Measurements from ENCODE around the gene SHLD1.
A peak's percentile ranks its signal among the peaks of the same experiment; 100 is the strongest.

The SHLD1 gene

DNA sequence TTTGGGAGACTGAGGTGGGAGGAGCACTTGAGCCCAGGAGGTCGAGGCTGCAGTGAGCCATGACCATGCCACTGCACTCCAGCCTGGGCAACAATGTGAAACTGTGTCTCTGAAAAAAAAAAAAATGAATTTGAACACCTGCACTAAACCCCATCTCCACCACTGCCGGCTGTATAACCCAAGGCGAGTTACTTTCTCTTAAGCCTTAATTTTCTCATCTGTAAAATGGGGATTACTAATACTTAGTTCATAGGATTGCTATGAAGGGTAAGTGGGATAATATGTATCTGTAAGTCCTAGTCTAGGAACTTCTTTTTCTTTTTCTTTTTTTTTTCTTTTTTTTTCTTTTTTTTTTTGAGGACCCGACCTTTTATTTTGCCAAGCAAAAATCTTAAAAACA is 61.5 kb downstream of the SHLD1 start:
- DNase-seq (ENCODE audit: low read depth in 1 of 2, low spot score in 1 of 2): no peak

GRCh38 chr20:5818346-5818681 is 68.1 kb downstream of the SHLD1 start:
- no peak for DNase-seq (ENCODE audit: low read depth in 1 of 2, low spot score in 1 of 2)

DNA sequence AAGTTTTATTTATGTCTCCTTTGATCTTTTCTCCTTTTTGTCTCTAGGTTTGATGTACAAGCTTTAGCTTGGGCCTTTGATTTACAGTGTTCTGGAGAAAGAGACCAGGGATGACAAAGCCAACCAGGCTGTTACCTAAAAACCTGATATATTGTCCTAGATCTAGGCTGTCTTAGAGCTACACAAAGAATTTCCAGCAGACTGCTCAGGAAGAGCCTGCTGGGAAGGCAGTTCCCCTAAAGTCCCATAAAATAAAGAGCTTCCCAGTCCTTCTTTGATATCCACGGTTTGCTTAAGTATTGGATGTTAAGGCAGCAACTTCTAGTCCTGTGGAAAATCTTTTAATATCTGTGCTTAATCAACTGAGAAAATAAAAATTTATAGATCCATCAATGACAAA is 70.5 kb downstream of the SHLD1 start:
- no peak for DNase-seq (ENCODE audit: low read depth in 1 of 2, low spot score in 1 of 2)

DNA sequence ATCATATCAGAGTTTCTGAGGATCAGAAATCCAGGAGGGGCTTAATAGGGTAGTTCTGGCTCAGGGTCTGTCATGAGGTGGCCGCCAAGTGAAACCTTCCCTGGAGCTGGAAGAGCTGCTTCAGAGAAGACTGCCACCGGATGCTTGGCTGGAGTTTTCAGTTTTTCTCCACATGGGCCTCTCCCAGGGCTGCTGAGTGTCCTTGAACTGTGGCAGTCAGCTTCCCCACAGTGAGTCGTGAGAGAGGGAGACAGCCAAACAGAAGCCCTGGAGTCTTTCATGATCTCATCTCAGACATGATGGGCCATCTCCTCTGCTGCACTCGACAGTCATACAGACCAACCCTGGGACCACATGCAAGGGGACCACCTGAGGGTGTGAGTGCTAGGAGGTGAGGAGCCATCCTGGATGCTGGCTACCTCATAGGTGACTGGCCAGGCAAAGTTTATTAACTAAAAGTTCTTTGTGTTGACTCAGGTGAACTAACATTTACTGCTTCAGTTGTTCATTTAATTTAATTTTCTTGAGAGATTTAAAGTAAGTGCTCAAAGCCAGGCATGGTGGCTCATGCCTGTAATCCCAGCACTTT is 71.5 kb downstream of the SHLD1 start:
- DNase-seq (ENCODE audit: low read depth in 1 of 2, low spot score in 1 of 2): no peak

DNA sequence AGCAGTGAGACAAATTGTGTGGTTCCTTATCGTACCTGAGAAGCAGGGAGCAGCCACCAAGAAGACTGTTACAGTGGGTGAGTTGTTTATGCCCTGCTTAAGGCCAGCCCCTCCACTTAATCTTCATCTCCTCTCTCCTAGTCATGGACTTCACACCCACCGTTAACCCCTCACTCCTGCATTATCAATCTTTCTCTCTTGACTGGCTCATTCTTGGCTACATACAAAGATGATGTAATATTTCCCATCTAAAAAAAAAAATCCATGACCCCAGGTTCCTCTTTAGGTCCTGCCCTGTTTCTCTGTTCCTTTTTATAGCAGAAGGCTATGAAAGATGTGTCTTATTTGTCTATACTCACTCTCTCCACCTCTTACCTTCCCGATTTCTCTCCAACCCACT is 72.4 kb downstream of the SHLD1 start:
- DNase-seq (ENCODE audit: low read depth in 1 of 2, low spot score in 1 of 2): no peak

- no peak for DNase-seq (ENCODE audit: low read depth in 1 of 2, low spot score in 1 of 2)
Measured at GRCh38 chr20:5825130-5825719, 75.0 kb downstream of the SHLD1 start.

DNA sequence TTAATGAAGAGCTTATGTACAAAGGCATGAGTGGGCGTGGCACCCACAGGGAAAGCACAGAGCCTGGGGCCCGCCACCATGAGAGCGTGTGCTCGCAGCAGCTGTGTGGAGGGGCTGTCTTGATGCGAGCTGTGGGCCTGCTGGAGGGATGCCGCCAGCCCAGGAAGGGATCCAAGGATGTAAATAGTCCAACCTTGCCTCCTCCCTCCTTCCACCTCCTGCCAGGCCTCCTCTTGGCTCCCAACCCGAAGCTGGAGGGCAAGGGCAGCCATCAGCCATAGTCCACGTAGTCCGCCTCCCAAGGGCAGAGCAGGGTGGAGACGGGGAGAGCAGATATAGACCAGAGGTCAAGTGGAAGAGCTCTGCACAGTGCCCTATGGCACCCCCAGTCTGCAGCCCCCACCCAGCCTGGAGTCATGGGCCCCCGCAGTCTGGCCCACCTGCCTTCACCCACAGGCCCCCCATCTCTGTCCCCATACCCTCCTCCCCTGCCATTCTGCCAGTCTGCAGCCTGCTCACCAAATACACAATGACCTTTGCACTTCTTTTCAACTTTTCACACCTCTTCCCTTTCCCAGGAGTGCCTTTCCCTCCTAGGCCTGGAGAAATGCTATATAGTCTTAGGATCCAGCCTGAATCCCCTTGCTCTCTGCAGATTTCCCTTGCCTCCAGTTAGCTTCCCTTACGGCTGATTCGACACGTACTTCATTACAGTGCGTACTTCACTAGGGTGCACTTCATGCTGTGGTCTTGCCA is 77.1 kb downstream of the SHLD1 start:
- DNase-seq (ENCODE audit: low read depth in 1 of 2, low spot score in 1 of 2): no peak

- no peak for DNase-seq (ENCODE audit: low read depth in 1 of 2, low spot score in 1 of 2)
Measured at GRCh38 chr20:5827861-5828260, 77.7 kb downstream of the SHLD1 start.

DNA sequence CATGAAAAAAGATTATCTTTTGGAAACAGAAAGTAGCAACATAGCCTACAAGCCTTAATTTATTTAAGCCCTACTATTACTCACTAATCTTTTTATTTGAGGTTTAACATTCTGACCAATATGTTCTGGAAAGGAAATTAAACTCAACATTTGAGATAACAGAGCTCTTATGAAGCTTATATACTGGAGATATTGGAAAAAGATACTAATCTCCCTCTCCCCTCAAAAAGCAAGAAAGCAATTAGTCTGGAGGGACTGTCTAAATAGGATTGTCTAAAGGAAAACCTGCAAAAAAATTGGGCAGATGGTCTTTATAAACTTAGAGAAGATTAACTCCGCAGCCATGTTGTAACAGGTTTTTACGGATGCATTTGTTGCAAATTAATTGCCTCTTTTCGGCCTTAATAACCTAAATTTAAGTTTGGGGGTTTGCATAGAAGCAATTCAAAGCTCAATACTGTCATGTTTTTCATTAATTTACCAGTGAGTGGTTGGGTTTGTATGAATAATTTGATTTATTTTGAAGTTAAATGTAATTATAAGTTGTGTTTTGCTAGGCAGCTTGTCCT is 79.1 kb downstream of the SHLD1 start:
- DNase-seq (ENCODE audit: low read depth in 1 of 2, low spot score in 1 of 2): no peak

GRCh38 chr20:5831539-5832237 is 81.5 kb downstream of the SHLD1 start:
- no peak for DNase-seq (ENCODE audit: low read depth in 1 of 2, low spot score in 1 of 2)

- no peak for DNase-seq (ENCODE audit: low read depth in 1 of 2, low spot score in 1 of 2)
Measured at GRCh38 chr20:5833309-5833941, 83.2 kb downstream of the SHLD1 start.

DNA sequence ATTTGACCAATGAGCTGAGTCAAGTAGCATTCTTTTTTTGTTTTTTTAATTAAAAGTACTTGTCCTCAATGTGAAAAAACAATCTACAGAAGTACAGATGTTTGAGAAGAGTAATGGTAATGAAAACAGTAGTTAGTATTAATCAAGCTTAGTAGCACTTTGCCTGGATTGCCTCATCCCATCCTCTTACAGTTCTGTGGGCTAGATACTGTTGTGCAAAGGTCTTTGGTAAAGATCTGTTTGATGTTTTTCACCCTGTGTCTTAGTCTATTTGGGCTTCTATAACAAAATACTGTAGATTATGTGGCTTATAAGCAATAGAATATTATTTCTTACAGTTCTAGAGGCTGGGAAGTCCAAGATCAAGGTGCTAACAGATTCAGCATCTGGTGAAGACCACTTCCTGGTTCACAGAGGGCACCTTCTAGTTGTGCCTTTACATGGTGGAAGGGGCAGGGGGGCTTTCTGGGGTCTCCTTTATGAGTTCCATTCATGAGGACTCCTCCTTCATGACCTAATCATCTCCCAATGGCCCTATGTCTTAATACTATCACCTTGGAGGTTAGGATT is 84.3 kb downstream of the SHLD1 start:
- no peak for DNase-seq (ENCODE audit: low read depth in 1 of 2, low spot score in 1 of 2)

- DNase-seq (ENCODE audit: low read depth in 1 of 2, low spot score in 1 of 2): no peak
Measured at GRCh38 chr20:5835321-5835821, 85.2 kb downstream of the SHLD1 start.

DNA sequence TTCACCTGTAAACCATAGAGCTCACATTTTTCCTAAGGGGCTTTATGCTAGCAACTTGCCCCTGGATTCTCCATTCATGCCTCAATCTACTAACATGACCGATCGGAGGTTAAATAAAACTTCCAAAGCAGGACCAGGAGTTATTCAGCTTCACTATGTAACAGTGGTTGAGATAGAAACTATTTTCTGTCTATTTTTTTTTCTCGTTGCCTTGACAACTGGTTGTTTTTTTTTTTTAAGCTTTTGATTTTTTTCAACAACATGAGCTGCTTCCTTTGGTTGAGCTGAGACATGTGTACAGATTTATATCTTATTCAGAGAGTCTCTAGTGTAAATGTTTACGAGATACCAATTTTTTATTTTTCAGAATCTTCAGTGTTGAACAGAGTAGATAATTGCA is 85.7 kb downstream of the SHLD1 start:
- DNase-seq (ENCODE audit: low read depth in 1 of 2, low spot score in 1 of 2): no peak

DNA sequence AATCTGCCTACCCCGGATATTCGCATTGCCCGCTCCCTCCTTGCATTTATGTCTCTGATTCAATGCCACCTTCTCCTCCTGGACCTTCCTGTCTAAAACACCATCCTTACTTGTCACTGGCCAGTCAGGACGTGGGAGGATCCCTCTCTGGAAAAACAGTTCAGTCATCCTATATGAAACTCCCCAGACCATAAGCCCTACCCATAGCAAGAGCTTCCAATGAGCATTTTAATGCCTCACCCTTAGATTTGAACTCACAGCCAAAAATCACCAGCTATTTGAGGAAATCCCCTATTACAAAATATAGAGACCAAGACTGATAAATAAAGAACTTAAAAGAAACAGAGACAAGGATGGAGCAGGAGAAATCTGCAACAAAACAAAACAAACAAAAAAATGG is 86.4 kb downstream of the SHLD1 start:
- DNase-seq (ENCODE audit: low read depth in 1 of 2, low spot score in 1 of 2): no peak

GRCh38 chr20:5840411-5841002 is 90.3 kb downstream of the SHLD1 start:
- DNase-seq (ENCODE audit: low read depth in 1 of 2, low spot score in 1 of 2): no peak

DNA sequence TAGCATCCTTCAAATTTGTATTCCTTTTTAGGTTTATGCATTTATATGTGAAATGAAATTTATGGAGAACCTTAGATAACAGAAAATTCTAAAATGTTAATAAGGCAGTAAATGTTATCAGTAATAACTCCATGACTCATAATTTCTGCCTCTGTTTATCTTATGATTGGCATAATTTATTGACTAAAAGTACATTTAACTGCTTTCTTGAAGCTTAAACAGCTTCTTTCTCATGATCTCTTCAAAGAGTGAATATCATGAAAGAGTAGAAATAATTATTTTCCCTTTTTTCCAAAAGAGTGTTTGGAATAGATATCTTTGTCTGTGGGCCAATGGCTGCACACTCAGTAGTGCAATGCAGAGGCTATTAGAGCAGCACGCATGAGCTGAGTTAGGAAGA is 91.3 kb downstream of the SHLD1 start:
- no peak for DNase-seq (ENCODE audit: low read depth in 1 of 2, low spot score in 1 of 2)

DNA sequence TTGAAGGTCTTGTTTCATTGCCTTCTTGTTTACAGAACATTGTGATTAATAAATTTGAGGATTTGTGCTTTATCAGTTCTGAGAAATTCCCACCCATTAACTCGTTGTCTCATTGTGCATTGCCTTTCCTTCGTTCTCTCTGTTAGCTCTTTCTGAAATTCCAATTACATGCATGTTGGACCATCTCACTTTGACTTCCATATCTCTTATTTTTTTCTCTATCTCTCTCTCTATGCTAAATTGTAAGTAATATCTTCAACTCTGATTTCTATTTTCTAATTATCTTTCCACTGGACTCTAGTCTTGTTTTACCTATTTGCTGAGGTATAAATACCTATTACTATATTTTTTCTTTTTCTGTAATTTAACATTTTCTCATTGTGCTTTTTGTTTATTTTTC is 92.3 kb downstream of the SHLD1 start:
- DNase-seq (ENCODE audit: low read depth in 1 of 2, low spot score in 1 of 2): no peak

- DNase-seq (ENCODE audit: low read depth in 1 of 2, low spot score in 1 of 2): no peak
Measured at GRCh38 chr20:5843054-5843592, 92.9 kb downstream of the SHLD1 start.

GRCh38 chr20:5844063-5844681 is 94.0 kb downstream of the SHLD1 start:
- peak; percentile 17 to 30 for DNase-seq (ENCODE audit: low read depth in 1 of 2, low spot score in 1 of 2)
